Mucosa of gallbladder (tissue), 1 donor: ENCODE results near the gene CD3D. TPM values are rescaled to one million over a fixed set of nuclear protein-coding genes. Genes with fewer than 3 reads are reported as not detected.

ENCODE experiments used
- DNase-seq: peaks from one replicate; pipeline ENCODE4 v3.0.0-alpha.2; 2020; ENCODE audit warnings: low spot score
- total RNA-seq: library from RNA; stranded (reverse); gene quantifications from one replicate; pipeline ENCODE4 v1.2.1, GENCODE V29; 2021
- donor health status: DM: no; HTN: no; CAD: no.

CD3D gene
- 12.4 TPM for total RNA-seq

- no peak for DNase-seq
Observed at GRCh38 chr11:118342503-118343161, at the start of gene CD3D. TSS of gene CD3D (minus strand) at chr11:118342705. CDS start at chr11:118342607, 98 bp downstream.

DNA sequence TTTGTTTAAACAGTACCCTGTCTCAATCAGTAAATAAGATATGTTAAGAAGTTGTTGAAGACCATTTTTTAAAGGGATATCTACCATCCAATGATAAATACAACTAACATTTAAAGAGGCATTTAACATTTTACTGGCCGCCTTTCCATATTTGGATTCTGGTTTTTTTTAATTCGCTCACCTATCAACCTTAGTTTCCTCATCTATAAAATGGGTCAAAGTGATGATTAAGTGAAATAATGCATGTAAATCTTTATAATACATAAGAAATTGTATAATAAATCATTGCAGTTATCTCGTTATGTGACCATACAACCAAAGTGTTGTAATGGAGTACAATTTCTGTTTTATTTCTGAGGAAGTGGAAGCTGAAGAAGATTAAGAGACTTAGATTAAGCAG is 41.2 kb upstream of the CD3D start:
- no peak for DNase-seq

DNA sequence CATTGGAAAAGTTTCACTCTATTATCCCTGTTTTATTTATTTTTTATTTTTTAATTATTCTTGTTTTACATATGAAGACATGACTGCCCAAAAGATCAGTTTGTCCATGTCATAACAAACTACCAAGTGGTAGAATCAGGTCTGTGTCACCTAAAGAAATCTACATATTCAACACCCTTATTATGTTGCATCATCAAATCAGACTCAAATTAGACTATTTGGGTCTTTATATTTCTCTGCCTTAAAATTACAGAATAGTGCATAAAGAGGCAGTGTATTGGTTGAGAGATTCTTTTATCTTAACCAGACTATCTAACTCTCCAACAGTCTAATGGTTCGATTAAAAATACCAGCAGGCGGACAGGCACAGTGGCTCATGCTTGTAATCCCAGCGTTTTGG is 40.4 kb upstream of the CD3D start:
- DNase-seq = no peak

- DNase-seq = no peak
Observed at GRCh38 chr11:118380571-118380970, 38.1 kb upstream of the CD3D start.

- no peak for DNase-seq
Observed at GRCh38 chr11:118379497-118379896, 37.0 kb upstream of the CD3D start.

GRCh38 chr11:118375978-118376377 is 33.5 kb upstream of the CD3D start:
- DNase-seq = no peak

GRCh38 chr11:118374729-118375128 is 32.2 kb upstream of the CD3D start:
- DNase-seq = no peak

DNA sequence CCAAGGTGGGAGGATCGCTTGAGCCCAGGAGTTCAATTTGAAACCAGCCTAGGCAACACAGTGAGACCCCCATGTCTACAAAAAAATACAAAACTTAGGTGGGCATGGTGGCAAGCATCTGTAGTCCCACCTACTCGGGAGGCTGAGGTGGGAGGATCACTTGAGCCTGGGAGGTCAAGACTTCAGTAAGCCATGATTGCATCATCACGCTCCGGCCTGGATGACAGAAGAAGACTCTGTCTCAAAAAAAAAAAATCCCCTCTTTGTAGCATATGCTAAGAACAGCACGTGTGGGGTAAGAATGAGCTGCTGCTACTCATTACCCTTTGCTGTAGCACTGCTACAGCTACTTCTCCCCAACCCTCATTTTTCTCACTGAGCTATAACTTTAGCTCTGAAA is 31.4 kb upstream of the CD3D start:
- DNase-seq = no peak

GRCh38 chr11:118373263-118373662 is 30.8 kb upstream of the CD3D start:
- DNase-seq = no peak

DNA sequence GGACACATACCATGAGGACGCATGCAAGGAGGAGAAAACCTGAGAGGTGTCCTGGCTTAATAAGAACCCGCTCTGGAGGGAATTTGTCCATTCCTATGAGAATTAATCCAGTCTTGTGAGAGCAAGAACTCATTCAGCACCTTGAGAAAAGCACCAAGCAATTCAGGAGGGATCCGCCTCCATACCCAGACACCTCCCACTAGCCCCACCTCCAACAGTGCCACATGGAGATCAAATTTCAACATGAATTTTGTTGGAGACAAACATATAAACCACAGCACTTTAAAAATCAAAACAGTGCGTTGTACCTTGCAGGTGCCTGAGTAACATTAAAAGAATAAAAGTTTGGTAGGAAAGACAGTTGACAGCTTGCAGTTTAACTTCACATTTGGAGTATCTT is 28.3 kb upstream of the CD3D start:
- DNase-seq = no peak

- DNase-seq = no peak
Observed at GRCh38 chr11:118366287-118366686, 23.8 kb upstream of the CD3D start.

DNA sequence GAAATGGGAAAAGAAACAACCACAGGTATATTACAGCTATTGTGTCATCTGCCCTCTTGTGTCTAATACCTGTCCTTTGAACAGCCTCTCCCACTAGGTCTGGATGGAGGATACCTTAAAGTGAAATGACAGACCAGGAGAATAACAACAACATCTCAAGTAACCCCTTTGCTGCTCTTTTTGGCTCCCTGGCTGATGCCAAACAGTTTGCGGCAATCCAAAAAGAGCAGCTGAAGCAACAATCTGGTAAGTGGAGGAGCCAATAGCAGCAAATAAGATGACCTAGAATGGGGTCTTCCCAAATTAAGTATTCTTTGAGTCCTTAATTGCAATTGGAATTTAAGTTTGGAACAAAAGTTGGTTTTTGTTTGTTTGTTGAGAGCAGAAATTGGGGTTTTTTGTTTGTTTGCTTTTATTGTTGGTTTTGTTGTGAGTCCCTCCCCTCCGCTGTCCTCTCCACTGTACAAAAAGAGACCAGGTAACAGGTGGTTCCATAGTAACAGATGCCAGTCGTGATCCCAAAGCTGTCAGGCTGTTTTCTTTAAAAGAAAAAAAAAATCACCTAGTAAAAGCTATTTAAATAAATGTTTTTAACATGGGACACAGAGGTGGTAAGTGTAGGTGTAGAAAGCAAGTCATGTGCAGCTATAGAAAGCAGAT is 22.6 kb upstream of the CD3D start:
- DNase-seq = no peak

- peak; percentile 97 for DNase-seq
Observed at GRCh38 chr11:118359295-118359958, 16.9 kb upstream of the CD3D start, which contains the start of gene UBE4A. TSS of gene UBE4A (plus strand) at chr11:118359600. CDS start at chr11:118365081, 5,481 bp downstream.

DNA sequence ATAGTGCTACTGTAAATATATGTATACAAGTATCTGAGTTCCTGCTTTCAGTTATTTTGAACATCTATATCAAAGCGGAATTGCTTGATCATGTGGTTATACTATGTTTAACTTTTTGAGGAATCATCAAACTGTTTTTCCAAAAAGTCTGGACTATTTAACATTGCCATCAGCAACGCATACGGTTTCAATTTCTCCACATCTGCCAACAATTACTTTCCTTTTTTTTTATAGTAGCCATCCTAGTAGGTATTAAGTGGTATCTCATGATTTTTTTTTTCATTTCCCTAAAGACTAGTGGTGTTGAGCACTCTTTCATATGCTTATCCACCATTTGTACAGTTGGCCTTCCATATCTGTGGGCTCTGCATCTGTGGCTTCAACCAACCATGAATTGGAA is 15.6 kb upstream of the CD3D start:
- DNase-seq = no peak

DNA sequence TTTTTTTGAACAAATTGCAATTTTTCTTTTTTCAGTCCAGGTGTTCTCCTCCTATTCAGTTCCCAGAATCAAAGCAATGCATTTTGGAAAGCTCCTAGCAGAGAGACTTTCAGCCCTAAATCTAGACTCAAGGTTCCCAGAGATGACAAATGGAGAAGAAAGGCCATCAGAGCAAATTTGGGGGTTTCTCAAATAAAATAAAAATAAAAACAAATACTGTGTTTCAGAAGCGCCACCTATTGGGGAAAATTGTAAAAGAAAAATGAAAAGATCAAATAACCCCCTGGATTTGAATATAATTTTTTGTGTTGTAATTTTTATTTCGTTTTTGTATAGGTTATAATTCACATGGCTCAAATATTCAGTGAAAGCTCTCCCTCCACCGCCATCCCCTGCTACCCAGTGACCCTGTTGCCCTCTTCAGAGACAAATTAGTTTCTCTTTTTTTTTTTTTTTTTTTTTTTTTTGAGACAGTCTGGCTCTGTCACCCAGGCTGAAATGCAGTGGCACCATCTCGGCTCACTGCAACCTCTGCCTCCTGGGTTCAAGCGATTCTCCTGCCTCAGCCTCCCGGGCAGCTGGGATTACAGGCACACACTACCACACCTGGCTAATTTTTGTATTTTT is 10.7 kb upstream of the CD3D start:
- no peak for DNase-seq

DNA sequence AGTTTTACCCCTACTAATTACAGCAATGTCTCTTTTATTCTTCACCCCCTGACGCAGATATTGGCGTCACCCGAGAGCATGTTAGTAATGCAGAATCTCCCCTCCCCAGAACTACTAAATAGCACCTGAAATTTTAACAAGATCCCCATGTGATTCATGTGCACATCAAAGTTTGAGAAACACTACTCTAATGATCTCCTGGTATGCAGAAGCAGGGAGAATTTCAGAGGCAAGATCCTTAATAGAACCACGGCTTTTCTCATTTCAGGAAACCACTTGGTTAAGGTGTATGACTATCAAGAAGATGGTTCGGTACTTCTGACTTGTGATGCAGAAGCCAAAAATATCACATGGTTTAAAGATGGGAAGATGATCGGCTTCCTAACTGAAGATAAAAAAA is 7.0 kb upstream of the CD3D start:
- no peak for DNase-seq

- no peak for DNase-seq
Observed at GRCh38 chr11:118343981-118344515, 1.5 kb upstream of the CD3D start, which contains the start of gene CD3G. TSS of gene CD3G (plus strand) at chr11:118344344. CDS start at chr11:118344424, 80 bp downstream.

- DNase-seq = no peak
Observed at GRCh38 chr11:118343248-118343647, 743 bp upstream of the CD3D start.

DNA sequence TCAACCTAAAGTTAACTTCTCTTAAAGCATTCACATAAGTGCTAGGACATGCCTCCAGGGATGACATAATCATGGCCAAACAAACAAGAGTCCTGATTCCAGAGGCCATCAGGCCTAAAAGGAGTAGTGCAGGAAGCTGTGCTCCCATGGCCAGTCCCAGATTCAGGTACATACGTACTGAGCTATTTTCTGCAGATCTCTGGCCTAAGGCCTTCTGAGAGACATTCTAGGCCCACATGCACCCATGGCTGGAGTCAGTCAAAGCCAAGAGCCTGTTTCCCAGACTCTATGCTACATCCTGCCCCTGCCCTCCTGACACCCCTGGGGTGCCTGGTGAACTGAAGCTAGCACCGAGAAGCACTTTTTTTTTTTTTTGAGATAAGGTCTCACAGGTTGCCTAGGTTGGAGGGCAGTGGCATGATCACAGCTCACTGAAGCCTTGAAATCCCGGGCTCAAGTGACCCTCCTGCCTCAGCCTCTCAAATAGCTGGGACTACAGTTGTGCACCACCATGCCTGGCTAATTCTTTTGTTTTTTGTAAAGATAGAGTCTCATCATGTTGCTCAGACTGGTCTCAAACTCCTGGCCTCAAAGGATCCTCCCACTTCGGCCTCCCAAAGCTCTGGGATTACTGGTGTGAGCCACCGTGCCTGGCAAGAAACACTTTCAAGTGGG is 553 bp downstream of the CD3D start:
- DNase-seq = no peak

GRCh38 chr11:118341261-118341660 is 1.2 kb downstream of the CD3D start:
- no peak for DNase-seq

GRCh38 chr11:118340449-118340848 is 2.1 kb downstream of the CD3D start:
- no peak for DNase-seq
